Measurements from ENCODE around the gene RABL2B.
"Not testable (repeated sequence)": the region's sequence is repeated elsewhere in the genome, so short reads cannot be mapped to it uniquely, and the experiment has no call there.

RABL2B gene

GRCh38 chr22:50783033-50783879 lies at the start of gene RABL2B:
Gene RABL2B, minus strand, starts transcription at chr22:50783636. Its CDS starts 1,342 bp downstream, at chr22:50782294.
- peak; percentile 74 to 80 for DNase-seq

- not testable (repeated sequence) for DNase-seq
These were observed 3.5 kb upstream of the RABL2B start for GRCh38 chr22:50786936-50787335.

DNA sequence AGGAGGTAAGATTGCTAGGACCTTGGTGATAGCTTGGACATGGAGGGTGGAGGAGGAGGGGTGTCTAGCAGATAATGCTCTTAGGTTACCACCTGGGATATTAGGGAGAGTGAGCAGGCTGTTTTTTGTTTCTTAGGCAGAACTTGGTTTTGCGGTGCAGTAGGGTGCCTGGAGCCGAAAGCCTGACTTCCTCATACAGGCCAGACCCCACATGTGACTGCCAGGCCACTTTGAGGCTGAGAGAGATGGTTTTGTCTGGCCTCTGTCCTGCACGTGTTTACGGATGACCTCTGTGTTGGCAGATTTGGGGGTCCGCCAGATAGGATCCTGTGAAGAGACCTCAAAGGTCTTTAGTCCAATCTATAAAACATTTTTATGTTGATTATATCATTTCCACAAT lies 1.9 kb upstream of the RABL2B start:
- DNase-seq = peak in 1 of 2 experiments; percentile 0

DNA sequence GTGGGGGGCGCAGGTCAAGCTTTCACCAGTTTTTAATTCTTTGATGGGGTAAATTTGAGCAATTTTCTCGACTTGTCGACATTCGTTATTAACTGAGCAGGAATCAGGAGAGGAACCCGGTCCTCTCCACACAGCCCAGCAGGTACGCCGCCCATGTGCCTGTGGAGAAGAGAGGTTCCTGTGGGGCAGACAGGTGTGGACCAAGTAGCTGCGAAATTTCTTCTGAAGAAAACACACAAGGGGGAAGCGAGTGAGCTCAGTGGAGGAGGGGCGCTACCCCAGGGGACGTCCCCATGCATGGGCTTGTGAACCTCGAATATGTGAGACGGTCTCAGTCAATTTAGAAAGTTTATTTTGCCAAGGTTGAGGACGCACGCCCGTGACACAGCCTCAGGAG lies 442 bp upstream of the RABL2B start:
- not testable (repeated sequence) for DNase-seq

DNA sequence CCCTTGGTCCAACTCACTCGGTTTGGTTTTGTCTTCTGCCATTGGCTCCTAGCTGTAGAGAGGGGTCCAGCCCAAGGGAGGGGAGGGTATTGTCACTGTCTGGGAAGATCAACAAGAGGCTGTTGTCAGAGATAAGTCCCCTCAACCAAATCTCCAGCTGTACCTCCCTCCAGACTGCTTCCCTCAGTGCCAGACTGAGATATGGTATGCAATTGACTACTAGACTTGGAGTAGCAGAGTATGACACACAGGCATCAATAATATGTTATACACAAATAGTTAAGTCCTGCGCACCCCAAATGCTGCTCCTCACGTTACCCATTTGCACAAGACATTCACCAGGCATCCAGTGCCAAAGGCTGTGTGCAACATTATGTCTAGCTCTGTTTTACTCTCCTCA lies 1.2 kb downstream of the RABL2B start:
- DNase-seq = not testable (repeated sequence)

GRCh38 chr22:50780244-50780643 lies 3.2 kb downstream of the RABL2B start:
- DNase-seq = not testable (repeated sequence)

GRCh38 chr22:50777631-50778030 lies 5.8 kb downstream of the RABL2B start:
- DNase-seq = not testable (repeated sequence)

- DNase-seq = peak; percentile 3 to 4
These were observed 8.3 kb downstream of the RABL2B start for GRCh38 chr22:50775132-50775531.

- not testable (repeated sequence) for DNase-seq
These were observed 19.1 kb downstream of the RABL2B start for GRCh38 chr22:50764288-50764687.

DNA sequence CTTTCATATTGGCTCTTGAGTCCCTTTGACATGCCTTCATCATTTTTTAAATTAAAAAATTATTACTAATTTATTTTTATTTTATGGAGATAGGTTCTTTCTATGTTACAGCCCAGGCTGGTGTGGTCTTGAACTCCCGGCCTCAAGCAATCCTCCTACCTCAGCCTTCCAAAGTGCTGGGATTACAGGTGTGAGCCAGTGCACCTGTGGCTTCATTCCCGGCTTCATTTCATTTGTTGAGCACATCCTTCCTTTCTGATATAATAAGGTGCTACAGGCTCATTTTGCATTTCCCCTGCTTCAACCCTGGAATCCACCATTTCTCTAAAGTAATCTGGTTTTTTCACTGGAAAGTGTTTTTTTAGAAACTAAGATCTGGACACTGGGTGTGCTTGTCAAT lies 21.6 kb downstream of the RABL2B start:
- DNase-seq = not testable (repeated sequence)

GRCh38 chr22:50759597-50760341 lies 23.7 kb downstream of the RABL2B start:
- not testable (repeated sequence) for DNase-seq

GRCh38 chr22:50756949-50757491 lies 26.4 kb downstream of the RABL2B start:
- DNase-seq = peak in 1 of 2 experiments; percentile 36

GRCh38 chr22:50756406-50756805 lies 27.0 kb downstream of the RABL2B start:
- DNase-seq = not testable (repeated sequence)

DNA sequence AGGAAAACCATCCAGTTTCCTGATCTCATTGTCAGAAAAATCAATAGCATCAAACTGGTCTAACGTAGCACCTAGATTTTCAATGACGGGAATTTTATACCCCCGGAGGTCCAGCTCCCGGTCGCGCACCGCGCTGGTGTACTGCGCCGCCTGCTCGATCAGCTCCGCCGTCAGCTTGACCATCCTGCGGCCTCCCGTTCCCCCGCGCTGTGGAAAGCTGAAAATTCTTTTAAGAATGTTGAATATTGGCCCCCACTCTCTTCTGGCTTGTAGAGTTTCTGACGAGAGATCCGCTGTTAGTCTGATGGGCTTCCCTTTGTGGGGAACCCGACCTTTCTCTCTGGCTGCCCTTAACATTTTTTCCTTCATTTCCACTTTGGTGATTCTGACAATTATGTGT lies 28.2 kb downstream of the RABL2B start:
- not testable (repeated sequence) for DNase-seq

DNA sequence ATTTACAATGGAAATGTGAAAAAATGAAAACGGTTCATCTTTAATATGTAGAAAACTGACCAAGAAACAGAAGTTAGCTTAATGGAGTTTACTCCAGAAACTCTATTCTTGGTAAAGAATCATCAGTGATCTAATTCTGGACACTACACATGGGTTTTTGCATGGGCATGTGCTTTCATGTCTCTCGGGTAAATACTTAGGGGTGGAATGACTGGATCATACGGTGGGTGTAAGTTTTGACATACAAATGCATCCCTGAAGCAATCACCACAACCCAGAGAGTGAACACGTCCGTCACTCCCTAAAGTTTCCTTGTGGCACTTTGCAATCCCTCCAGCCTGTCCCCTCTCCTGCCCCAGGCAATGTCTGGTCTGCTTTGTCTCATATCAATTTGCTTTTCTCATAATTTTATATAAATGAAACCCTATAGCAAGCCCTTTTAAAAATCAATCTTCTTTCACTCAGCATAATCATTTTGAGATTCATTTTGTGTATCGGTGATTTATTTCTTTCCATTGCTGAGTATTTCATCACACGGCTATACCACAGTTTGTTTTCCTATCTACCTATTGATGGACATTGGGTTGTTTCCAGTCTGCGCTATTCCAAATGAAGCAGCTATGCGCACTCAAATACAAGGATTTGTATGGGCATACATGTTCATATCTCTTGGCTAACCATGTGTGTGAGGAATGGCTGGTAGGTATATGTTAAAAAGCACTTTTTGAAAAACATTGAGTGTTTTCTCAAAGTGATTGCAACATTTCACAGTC lies 33.9 kb downstream of the RABL2B start:
- DNase-seq = not testable (repeated sequence)

- DNase-seq = not testable (repeated sequence)
These were observed 34.8 kb downstream of the RABL2B start for GRCh38 chr22:50748630-50749029.

GRCh38 chr22:50747521-50747920 lies 35.9 kb downstream of the RABL2B start:
- not testable (repeated sequence) for DNase-seq

DNA sequence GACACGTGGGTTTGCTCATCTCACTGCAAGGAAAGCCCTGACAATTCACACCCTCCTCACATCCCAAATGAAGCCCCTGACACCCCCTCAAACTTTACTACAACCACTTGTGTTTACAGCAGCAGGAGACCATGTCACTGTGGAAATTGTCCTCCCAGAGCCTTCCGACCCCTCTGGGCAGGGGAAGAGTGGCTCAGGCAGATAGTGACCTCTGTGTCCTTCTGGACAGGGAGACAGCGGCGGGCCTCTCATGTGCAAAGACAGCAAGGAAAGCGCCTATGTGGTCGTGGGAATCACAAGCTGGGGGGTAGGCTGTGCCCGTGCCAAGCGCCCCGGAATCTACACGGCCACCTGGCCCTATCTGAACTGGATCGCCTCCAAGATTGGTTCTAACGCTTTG lies 39.0 kb downstream of the RABL2B start:
- not testable (repeated sequence) for DNase-seq

DNA sequence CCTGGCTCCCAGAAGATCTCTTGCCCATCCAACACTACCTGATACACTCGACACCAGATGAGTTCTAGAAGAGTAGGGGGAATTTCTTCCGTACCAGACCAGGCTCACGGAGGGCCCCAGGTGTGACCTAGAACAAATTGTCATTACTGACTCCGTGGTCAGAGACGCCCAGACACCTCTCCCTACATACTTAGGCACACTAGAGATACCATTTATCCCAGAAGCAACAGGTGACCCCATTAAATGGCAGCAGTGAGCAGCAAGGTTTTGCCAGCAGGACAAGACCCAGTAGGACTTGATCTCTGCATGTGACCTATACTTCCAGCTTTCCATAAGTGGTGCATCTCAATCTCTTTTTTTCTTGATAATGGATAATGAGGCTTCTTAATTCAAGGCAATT lies 42.7 kb downstream of the RABL2B start:
- not testable (repeated sequence) for DNase-seq

DNA sequence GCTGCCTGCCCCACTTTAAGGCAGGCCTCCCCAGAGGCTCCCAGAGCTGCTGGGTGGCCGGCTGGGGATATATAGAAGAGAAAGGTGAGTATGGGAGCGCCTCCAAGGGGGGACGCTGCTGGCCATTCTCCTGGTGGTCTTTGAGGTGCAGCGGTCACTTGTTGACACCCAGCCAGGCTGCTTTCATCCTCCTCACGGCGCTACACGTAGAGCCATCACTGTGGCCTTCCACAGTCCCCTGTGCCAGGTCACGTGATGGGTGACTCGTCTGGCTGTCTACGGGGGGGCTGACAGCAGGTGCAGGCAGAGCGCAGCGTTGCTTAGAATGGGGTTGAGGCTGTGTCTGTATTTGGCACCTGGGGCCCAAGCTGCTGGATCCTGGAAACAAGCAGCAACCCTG lies 43.5 kb downstream of the RABL2B start:
- DNase-seq = peak in 1 of 2 experiments; percentile 13

DNA sequence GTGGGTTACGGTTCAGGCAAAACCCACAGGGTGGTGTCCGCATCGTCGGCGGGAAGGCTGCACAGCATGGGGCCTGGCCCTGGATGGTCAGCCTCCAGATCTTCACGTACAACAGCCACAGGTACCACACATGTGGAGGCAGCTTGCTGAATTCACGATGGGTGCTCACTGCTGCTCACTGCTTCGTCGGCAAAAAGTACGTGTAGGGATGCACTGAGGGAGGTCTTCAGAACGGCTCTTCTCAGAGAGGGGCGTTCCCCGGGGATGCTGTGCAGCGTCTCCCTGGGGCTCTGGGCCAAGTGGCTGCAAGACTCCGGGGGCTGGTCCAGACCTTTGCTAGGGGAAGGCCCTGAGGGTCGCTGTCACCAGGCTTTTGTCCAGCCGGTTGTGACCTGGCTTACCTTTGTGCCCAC lies 44.2 kb downstream of the RABL2B start:
- DNase-seq = no peak

DNA sequence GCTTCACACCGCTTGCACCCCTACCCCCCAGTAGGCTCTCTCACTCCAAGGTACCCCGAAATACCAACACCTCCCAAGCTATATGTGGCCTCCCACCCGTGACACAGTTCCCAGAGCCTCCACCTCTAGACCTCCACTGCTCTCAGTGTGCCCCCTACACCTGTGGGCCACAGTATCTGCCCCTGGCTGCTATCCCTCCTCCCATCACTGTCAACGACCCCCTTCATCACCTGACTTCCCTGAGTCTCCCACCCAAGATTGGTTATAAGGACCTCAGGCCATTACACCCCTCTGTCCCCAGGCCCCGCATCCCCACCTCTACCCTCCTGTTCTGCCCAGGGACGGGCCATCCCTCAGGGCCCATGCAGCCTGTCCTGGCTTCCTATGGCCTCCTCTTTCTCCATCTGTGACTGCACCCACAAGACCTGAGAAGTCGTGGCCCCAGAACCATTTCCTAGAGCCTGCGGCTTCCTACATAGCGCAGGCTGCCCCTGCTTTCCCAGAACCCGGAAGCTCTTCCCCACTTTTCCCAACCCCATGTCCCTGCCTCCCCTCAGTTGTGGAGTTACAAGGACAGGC lies 44.7 kb downstream of the RABL2B start:
- DNase-seq = no peak
